Measurements from ENCODE around the gene TNFRSF19. TPM values are rescaled to one million over a fixed set of nuclear protein-coding genes. Genes with fewer than 3 reads are reported as not detected.

Gene TNFRSF19
- total and polyA plus RNA-seq, 10 of the 15 experiments (the other 5 are each of a cell fraction or from before 2014, with no cell fraction given): 16.4 to 46.2 (median 35.4) TPM

GRCh38 chr13:23701636-23702035 lies 131.4 kb downstream of the TNFRSF19 start:
- H3K27ac ChIP-seq (ENCODE audit: control insufficient read depth, insufficient read depth): no peak overlapping the region
- H3K27me3 ChIP-seq (replicated peaks in 1 of 2; ENCODE audit: control insufficient read depth in 2 of 2, insufficient read depth in 2 of 2, low read length in 1 of 2): no peaks in the 10 kb centered on the region; a peak in 1 of 4 replicates
- ChIA-PET POLR2A (no interaction called here), CTCF (no interaction called here), RAD21 (ENCODE audit: unreplicated experiment) (no interaction called here), SMC1A (ENCODE audit: uncharacterized antibody, unreplicated experiment) (no interaction called here)
- no peak overlapping the region for H3K4me2 ChIP-seq (ENCODE audit: control insufficient read depth, insufficient read depth)
- no peak overlapping the region for H3K9ac ChIP-seq (ENCODE audit: control insufficient read depth, insufficient read depth, low read length)
- H3K36me3 ChIP-seq (ENCODE audit: control insufficient read depth in 2 of 2, insufficient read depth in 2 of 2, low read length in 1 of 2): no peaks in the 10 kb centered on the region
- H4K20me1 ChIP-seq (ENCODE audit: control insufficient read depth, insufficient read depth): no peaks in the 10 kb centered on the region
- no peak overlapping the region for H3K4me3 ChIP-seq
- H2AFZ ChIP-seq (ENCODE audit: control insufficient read depth, low read depth, low read length): no peak overlapping the region
- BruUV-seq (replicated peaks): no TSS peak
- no peaks in the 10 kb centered on the region for H3K4me1 ChIP-seq (ENCODE audit: control insufficient read depth, insufficient read depth, low read length)
- no peaks in the 10 kb centered on the region for H3K79me2 ChIP-seq (ENCODE audit: control insufficient read depth, insufficient read depth, low read length)
- no peak for DNase-seq (ENCODE audit: low read depth, low spot score)
- WGBS (ENCODE audit: insufficient coverage, insufficient replicate concordance, low lambda C conversion rate, missing lambda C conversion rate): 72% methylated on average over 12 of the region's 12 CpGs
- TF ChIP-seq RUNX3 (IDR thresholded peaks at IDR 0.05; ENCODE audit: low read length): no peak
- no peak for TF ChIP-seq IRF4 (IDR thresholded peaks at IDR 0.05; ENCODE audit: low read depth, low read length)
- no peak for TF ChIP-seq EZH2 (IDR thresholded peaks at IDR 0.05; ENCODE audit: borderline replicate concordance, control insufficient read depth, low read depth, low read length)
- TF ChIP-seq NFYB (IDR thresholded peaks at IDR 0.05; ENCODE audit: insufficient read depth, low read depth, low read length): no peak
- TF ChIP-seq CBX3 (IDR thresholded peaks at IDR 0.05; ENCODE audit: borderline replicate concordance, low read depth): no peak
- TF ChIP-seq TCF12 (IDR thresholded peaks at IDR 0.05; ENCODE audit: low read depth, low read length): no peak
- TF ChIP-seq SP1 (IDR thresholded peaks at IDR 0.05; ENCODE audit: low read depth, low read length): no peak
- TF ChIP-seq PAX5 (IDR thresholded peaks at IDR 0.05; ENCODE audit: borderline replicate concordance, low read depth, low read length): no peak
- no peak for TF ChIP-seq SMAD1 (IDR thresholded peaks at IDR 0.05; ENCODE audit: low read depth, partially characterized antibody)
- TF ChIP-seq NFYA (IDR thresholded peaks at IDR 0.05; ENCODE audit: borderline replicate concordance, low read depth, low read length): no peak
- no peak for TF ChIP-seq WRNIP1 (IDR thresholded peaks at IDR 0.05; ENCODE audit: borderline replicate concordance, low read depth, low read length)
- no peak for TF ChIP-seq TCF3 (IDR thresholded peaks at IDR 0.05; ENCODE audit: borderline replicate concordance, insufficient read depth, low read depth, low read length)
- no peak for TF ChIP-seq NFXL1 (IDR thresholded peaks at IDR 0.05; ENCODE audit: borderline replicate concordance)
- no peak for TF ChIP-seq SUPT20H (IDR thresholded peaks at IDR 0.05; ENCODE audit: borderline replicate concordance, control insufficient read depth, low read depth, low read length)
- TF ChIP-seq IKZF1 (conservative IDR thresholded peaks at IDR 0.05): no peak
- no peak for TF ChIP-seq E2F8 (IDR thresholded peaks at IDR 0.05; ENCODE audit: low read depth, partially characterized antibody)
- no peak for TF ChIP-seq RCOR1 (conservative IDR thresholded peaks at IDR 0.05; ENCODE audit: low read depth, low read length)
- intact Hi-C loops (cut with micrococcal nuclease; ENCODE audit: unreplicated experiment): no loop called here
- H3K9me3 ChIP-seq (replicated peaks; ENCODE audit: control insufficient read depth, insufficient read depth, low read length): no peaks in the 10 kb centered on the region
- ATAC-seq: no peak
- in situ Hi-C loops (cut with MboI): no loop called here
- no peak for FAIRE-seq

Data from GM12878 (cell line).